HG03045 (cell line): ENCODE data around the gene PHF13.
A peak's percentile ranks its signal among the peaks of the same experiment; 100 is the strongest.

Experiments
- ATAC-seq: cut with Tn5 transposase; IDR thresholded peaks from one replicate; pipeline ENCODE4 v1.9.1; 2021; ENCODE audit warnings: mild to moderate bottlenecking, moderate library complexity; ENCODE audit not compliant: unreplicated experiment

The PHF13 gene

GRCh38 chr1:6601049-6601922 lies 12.2 kb upstream of the PHF13 start:
- ATAC-seq = peak; percentile 25

- ATAC-seq = peak; percentile 13
These were observed 11.4 kb upstream of the PHF13 start for GRCh38 chr1:6601923-6602668.

DNA sequence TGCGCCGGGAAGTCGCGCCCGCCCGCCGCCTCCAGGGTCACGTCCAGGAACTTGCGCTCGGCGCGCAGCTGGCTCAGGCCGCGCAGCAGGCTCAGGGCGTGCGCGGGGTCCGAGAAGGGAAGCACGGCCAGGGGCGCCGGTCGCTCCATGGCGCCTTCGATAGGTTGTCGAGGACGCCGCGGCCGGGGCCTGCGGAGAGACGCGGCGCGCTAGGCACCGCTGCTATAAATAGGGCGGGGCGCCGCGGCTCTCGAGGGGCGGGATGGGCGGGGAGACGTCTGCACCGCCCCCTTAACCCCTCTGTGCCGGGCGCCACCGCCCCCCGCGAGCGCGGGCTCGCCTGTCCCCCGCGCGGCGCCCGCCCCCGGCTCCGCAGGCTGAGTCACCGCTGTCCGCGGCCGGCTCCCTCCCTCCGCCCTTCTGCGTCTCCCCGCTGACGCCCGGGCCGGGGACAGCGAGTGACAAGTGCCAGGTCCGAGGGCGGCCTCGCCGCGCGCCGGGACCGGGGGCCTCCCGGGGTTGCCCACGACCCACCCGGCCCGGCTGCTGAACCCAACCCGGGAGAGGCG lies 10.8 kb upstream of the PHF13 start, which contains the start of gene KLHL21:
Gene KLHL21 (minus strand): TSS at position 201 of the 569 bp plus-strand sequence. CDS start 52 bp downstream, at position 149.
- peak; percentile 58 for ATAC-seq

DNA sequence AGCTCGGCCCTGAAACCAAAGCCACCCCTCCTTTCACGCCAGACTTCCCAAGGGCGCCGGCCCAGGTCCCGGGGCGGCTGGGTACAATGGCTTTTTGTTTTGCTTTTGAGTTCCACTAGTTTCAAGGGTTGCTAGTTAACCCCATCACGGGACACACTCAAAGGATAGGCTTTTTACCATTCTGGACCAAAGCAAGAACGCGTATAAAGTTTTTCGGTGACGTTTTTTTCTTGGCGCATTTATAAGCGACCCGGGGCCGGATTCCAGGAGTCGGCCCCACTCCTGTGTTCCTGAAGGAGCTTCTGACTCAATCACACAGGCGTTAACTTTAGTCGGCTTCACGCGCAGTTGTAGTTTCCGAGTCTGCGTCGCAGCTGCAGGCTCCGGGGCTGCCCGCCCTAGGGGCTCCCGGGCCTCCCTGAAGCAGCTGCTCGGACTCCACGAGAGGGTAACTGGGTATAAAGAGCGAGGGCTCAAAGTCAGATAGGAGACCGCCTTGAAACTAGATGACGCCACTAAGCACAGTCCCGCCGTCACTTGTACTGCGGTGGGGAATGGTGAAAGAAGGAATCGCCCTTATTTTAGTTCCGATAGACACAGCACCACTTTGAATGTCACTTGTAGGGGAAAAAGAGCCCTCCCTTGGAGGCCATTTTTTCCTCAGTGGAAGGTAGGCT lies 10.2 kb upstream of the PHF13 start:
- ATAC-seq = peak; percentile 21

GRCh38 chr1:6603915-6604558 lies 9.5 kb upstream of the PHF13 start:
- no peak for ATAC-seq

- peak; percentile 8 for ATAC-seq
These were observed 730 bp upstream of the PHF13 start for GRCh38 chr1:6612641-6613360.

GRCh38 chr1:6614019-6614928 lies 743 bp downstream of the PHF13 start:
- no peak for ATAC-seq

GRCh38 chr1:6614929-6615785 lies 1.6 kb downstream of the PHF13 start:
- ATAC-seq = no peak

- no peak for ATAC-seq
These were observed 5.5 kb downstream of the PHF13 start for GRCh38 chr1:6619045-6619444.

GRCh38 chr1:6621429-6622391 lies 8.2 kb downstream of the PHF13 start:
- no peak for ATAC-seq

DNA sequence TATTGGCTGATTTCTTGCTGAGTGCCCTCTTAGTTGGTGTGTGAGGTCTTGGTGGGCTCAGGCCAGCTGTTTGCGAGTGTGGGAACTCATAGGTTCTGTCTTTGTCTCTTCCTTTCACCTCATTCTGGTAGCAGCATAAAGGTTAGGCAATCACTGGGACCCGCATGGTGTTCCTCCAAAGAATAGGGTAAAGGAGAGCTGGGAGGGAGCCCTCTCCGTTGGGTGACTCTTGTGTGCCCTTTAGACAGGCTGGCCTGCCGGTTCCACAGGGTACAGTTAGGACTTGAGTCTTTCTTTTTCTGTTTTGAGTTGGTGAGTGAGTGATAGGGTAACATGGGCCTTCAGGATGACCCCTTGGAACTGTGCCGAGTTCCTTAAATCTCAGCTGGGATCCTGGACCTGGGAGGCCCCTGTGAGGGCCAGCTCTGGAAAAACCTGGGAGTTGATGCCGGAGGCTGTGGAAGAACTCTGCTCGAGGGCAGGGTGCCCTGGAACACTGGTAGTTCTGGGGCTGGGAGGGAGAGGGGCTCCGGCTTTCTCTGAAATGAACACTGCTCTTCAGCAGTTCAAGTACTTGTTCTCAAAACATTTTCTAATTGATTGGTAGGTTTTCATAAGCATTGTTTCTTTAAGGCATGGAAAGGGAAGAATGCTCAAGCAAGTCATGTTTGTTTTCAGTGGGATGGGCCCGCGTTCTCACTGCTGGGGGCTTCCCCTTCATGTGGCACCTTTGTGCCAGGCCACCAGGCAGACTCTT lies 9.0 kb downstream of the PHF13 start:
- no peak for ATAC-seq

- no peak for ATAC-seq
These were observed 9.9 kb downstream of the PHF13 start for GRCh38 chr1:6623269-6623965.

- peak; percentile 79 for ATAC-seq
These were observed 11.4 kb downstream of the PHF13 start, which contains the start of gene THAP3 for GRCh38 chr1:6624710-6625583. TSS of gene THAP3 (plus strand) at chr1:6624868. CDS start at chr1:6625219, 351 bp downstream.

DNA sequence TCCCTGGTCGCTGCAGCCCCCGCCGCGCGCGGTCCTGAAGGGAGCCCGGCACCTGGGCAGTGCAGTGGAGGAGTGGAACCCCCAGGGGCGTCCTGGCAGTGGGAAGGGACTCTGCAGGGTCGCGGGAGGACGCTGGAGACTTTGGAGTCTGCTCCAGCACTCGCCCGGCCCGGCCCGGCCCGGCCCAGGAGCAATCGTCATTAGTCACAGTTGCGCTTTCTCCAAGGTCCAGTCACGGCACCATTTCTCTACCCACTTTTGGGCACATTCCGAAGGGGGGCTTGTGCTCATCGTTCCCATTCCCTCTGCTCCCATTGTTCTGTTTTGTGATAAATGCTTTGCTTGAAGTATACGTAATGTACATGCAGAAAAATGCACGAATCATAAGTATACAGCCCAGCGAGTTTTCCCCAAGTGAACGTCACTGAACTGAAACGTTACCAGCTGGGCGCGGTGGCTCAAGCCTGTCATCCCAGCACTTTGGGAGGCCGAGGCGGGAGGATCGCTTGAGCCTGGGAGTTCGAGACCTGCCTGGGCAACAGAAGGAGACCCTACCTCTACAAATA lies 12.1 kb downstream of the PHF13 start:
- peak; percentile 14 for ATAC-seq
